ENCODE results near the gene EFNA5. TPM values are rescaled to one million over a fixed set of nuclear protein-coding genes. Genes with fewer than 3 reads are reported as not detected.

EFNA5 gene
- total and polyA plus RNA-seq, 2 experiments from 2014 or later: 7.5 to 10.1 TPM

DNA sequence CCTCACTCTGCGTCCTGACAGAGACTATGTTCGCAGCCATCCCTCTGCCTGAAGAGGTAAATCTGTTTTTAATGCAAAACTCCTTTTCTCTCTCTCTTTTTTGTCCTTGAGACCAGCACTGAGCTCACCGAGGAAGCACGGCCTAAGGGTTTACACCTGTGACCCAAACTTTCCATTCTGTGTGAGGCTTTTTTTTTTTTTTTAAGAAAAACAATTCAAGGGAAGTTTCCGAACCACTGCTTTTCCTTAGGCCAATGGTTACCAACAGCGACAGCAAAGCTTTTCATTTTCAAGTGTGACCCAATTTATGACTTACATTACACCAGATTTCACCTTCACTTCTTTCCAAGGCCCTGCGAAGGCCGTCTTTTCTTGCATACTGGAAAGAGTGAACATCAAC is 205.9 kb downstream of the EFNA5 start:
- peak overlapping the region; percentile 29; the same call in 1 of the 2 replicates for H3K4me2 ChIP-seq
- peak; percentile 28; the same call in 2 of the 3 replicates for ATAC-seq
- peak overlapping the region; percentile 41; the same call in 1 of the 2 replicates for H3K27ac Mint-ChIP-seq

More for the DNA sequence above, 205.9 kb downstream of the EFNA5 start:
- peaks cover 69% of the 10 kb centered on the region for H3K4me1 ChIP-seq (ENCODE audit: insufficient read depth)
- no peaks in the 10 kb centered on the region for H3K9me2 ChIP-seq (ENCODE audit: insufficient read depth)
- H3K36me3 Mint-ChIP-seq (ENCODE audit: low read depth): no peaks in the 10 kb centered on the region
- no peak overlapping the region for H3K4me3 Mint-ChIP-seq
- H2AFZ ChIP-seq: no peak overlapping the region
- TF ChIP-seq NANOG (IDR thresholded peaks at IDR 0.05; ENCODE audit: borderline replicate concordance) (no peak), CREB1 (CRISPR knock-in tag; IDR thresholded peaks at IDR 0.05; ENCODE audit: low read depth) (no peak), STAT1 (IDR thresholded peaks at IDR 0.05; ENCODE audit: unreplicated experiment) (no peak), ZNF331 (CRISPR knock-in tag; IDR thresholded peaks at IDR 0.05; ENCODE audit: low read depth) (no peak), POLR2AphosphoS5 (IDR thresholded peaks at IDR 0.05; ENCODE audit: low read depth) (no peak), EZH2 (IDR thresholded peaks at IDR 0.05; ENCODE audit: low read depth, unreplicated experiment) (no peak), JUNB (IDR thresholded peaks at IDR 0.05; ENCODE audit: unreplicated experiment) (no peak)
- TF ChIP-seq, protein P1, sequence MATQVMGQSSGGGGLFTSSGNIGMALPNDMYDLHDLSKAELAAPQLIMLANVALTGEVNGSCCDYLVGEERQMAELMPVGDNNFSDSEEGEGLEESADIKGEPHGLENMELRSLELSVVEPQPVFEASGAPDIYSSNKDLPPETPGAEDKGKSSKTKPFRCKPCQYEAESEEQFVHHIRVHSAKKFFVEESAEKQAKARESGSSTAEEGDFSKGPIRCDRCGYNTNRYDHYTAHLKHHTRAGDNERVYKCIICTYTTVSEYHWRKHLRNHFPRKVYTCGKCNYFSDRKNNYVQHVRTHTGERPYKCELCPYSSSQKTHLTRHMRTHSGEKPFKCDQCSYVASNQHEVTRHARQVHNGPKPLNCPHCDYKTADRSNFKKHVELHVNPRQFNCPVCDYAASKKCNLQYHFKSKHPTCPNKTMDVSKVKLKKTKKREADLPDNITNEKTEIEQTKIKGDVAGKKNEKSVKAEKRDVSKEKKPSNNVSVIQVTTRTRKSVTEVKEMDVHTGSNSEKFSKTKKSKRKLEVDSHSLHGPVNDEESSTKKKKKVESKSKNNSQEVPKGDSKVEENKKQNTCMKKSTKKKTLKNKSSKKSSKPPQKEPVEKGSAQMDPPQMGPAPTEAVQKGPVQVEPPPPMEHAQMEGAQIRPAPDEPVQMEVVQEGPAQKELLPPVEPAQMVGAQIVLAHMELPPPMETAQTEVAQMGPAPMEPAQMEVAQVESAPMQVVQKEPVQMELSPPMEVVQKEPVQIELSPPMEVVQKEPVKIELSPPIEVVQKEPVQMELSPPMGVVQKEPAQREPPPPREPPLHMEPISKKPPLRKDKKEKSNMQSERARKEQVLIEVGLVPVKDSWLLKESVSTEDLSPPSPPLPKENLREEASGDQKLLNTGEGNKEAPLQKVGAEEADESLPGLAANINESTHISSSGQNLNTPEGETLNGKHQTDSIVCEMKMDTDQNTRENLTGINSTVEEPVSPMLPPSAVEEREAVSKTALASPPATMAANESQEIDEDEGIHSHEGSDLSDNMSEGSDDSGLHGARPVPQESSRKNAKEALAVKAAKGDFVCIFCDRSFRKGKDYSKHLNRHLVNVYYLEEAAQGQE (IDR thresholded peaks at IDR 0.05; ENCODE audit: unreplicated experiment): no peak
- TF ChIP-seq, protein P2, sequence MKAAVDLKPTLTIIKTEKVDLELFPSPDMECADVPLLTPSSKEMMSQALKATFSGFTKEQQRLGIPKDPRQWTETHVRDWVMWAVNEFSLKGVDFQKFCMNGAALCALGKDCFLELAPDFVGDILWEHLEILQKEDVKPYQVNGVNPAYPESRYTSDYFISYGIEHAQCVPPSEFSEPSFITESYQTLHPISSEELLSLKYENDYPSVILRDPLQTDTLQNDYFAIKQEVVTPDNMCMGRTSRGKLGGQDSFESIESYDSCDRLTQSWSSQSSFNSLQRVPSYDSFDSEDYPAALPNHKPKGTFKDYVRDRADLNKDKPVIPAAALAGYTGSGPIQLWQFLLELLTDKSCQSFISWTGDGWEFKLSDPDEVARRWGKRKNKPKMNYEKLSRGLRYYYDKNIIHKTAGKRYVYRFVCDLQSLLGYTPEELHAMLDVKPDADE (IDR thresholded peaks at IDR 0.05): no peak
- TF ChIP-seq, protein P3, sequence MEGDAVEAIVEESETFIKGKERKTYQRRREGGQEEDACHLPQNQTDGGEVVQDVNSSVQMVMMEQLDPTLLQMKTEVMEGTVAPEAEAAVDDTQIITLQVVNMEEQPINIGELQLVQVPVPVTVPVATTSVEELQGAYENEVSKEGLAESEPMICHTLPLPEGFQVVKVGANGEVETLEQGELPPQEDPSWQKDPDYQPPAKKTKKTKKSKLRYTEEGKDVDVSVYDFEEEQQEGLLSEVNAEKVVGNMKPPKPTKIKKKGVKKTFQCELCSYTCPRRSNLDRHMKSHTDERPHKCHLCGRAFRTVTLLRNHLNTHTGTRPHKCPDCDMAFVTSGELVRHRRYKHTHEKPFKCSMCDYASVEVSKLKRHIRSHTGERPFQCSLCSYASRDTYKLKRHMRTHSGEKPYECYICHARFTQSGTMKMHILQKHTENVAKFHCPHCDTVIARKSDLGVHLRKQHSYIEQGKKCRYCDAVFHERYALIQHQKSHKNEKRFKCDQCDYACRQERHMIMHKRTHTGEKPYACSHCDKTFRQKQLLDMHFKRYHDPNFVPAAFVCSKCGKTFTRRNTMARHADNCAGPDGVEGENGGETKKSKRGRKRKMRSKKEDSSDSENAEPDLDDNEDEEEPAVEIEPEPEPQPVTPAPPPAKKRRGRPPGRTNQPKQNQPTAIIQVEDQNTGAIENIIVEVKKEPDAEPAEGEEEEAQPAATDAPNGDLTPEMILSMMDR (conservative IDR thresholded peaks at IDR 0.05; ENCODE audit: low read depth in 2 of 2): no peak
- H4K20me1 ChIP-seq (replicated peaks; ENCODE audit: insufficient read depth): no peaks in the 10 kb centered on the region
- peaks cover 10% of the 10 kb centered on the region for H3K79me2 ChIP-seq (replicated peaks; ENCODE audit: insufficient read depth)
- no peak for DNase-seq (ENCODE audit: low spot score)
- H3K36me3 ChIP-seq (ENCODE audit: insufficient read depth): no peaks in the 10 kb centered on the region
- H3K27me3 Mint-ChIP-seq (ENCODE audit: insufficient read depth, low read depth, poor library complexity): peaks cover 5% of the 10 kb centered on the region
- H3K9me3 Mint-ChIP-seq: no peaks in the 10 kb centered on the region
- H3K4me3 ChIP-seq: no peak overlapping the region
- H3K4me1 Mint-ChIP-seq: peaks cover 77% of the 10 kb centered on the region
- peak overlapping the region; percentile 78 for H3K27ac ChIP-seq (ENCODE audit: low read depth)
- no peaks in the 10 kb centered on the region for H3F3A ChIP-seq (replicated peaks; ENCODE audit: low read depth)
- no peaks in the 10 kb centered on the region for H3K27me3 ChIP-seq (ENCODE audit: insufficient read depth)
